Dedifferentiated amniotic fluid mesenchymal stem cell (primary cell): ENCODE results near the gene CHMP6.

Experiments
- DNase-seq: peaks from one replicate; pipeline ENCODE4 v3.0.0-alpha.2; 2016; ENCODE audit errors: extremely low spot score

CHMP6 gene

GRCh38 chr17:80970762-80971703 lies 20.6 kb upstream of the CHMP6 start:
- DNase-seq, result no peak

GRCh38 chr17:80971704-80972304 lies 19.8 kb upstream of the CHMP6 start:
- DNase-seq, result no peak

- no peak for DNase-seq
Observed at GRCh38 chr17:80976701-80977100, 14.9 kb upstream of the CHMP6 start.

- no peak for DNase-seq
Observed at GRCh38 chr17:80977172-80977571, 14.5 kb upstream of the CHMP6 start.

- DNase-seq, result no peak
Observed at GRCh38 chr17:80978499-80979497, 12.8 kb upstream of the CHMP6 start.

- no peak for DNase-seq
Observed at GRCh38 chr17:80979547-80980378, 11.9 kb upstream of the CHMP6 start.

- DNase-seq, result no peak
Observed at GRCh38 chr17:80980397-80981061, 11.1 kb upstream of the CHMP6 start.

- no peak for DNase-seq
Observed at GRCh38 chr17:80981062-80981902, 10.4 kb upstream of the CHMP6 start.

- DNase-seq, result no peak
Observed at GRCh38 chr17:80981929-80982425, 9.7 kb upstream of the CHMP6 start.

GRCh38 chr17:80982426-80982974 lies 9.1 kb upstream of the CHMP6 start:
- DNase-seq, result no peak

GRCh38 chr17:80983545-80983944 lies 8.1 kb upstream of the CHMP6 start:
- DNase-seq, result no peak

- peak; percentile 89 for DNase-seq
Observed at GRCh38 chr17:80984749-80985148, 6.9 kb upstream of the CHMP6 start.

GRCh38 chr17:80986046-80986445 lies 5.6 kb upstream of the CHMP6 start:
- DNase-seq, result no peak

GRCh38 chr17:80986816-80987475 lies 4.7 kb upstream of the CHMP6 start:
- no peak for DNase-seq

- DNase-seq, result no peak
Observed at GRCh38 chr17:80987941-80988461, 3.6 kb upstream of the CHMP6 start.

GRCh38 chr17:80989586-80989913 lies 2.1 kb upstream of the CHMP6 start:
- no peak for DNase-seq

- no peak for DNase-seq
Observed at GRCh38 chr17:80990921-80991644, 558 bp upstream of the CHMP6 start.
